Progenitor cell of endocrine pancreas (in vitro differentiated cells): ENCODE results near the gene SPATA3. TPM values are rescaled to one million over a fixed set of nuclear protein-coding genes. Genes with fewer than 3 reads are reported as not detected.

Experiments
- DNase-seq: peaks from one replicate; pipeline ENCODE4 v3.0.0; 2021; ENCODE audit warnings: low spot score; ENCODE audit not compliant: unreplicated experiment
- H3K27ac Mint-ChIP-seq: 2 replicates; pipeline ENCODE4 v1.8.0; 2021; ENCODE audit warnings: mild to moderate bottlenecking, moderate library complexity, mixed read lengths
- H3K27me3 Mint-ChIP-seq: 2 replicates; pipeline ENCODE4 v1.8.0; 2021; ENCODE audit warnings: mixed read lengths
- H3K36me3 Mint-ChIP-seq: 2 replicates; pipeline ENCODE4 v1.8.0; 2022; ENCODE audit warnings: mixed read lengths; ENCODE audit not compliant: insufficient read depth
- H3K4me1 Mint-ChIP-seq: 2 replicates; pipeline ENCODE4 v1.8.0; 2021; ENCODE audit warnings: low read depth, mixed read lengths
- H3K4me3 Mint-ChIP-seq: 2 replicates; pipeline ENCODE4 v1.8.0; 2021; ENCODE audit warnings: low read depth, mild to moderate bottlenecking, moderate library complexity, mixed read lengths
- H3K9me3 Mint-ChIP-seq: 2 replicates; pipeline ENCODE4 v1.8.0; 2021; ENCODE audit warnings: low read depth, mixed read lengths
- total RNA-seq: library from RNA; stranded (reverse); gene quantifications from 2 replicates; pipeline ENCODE4 v1.2.1, GENCODE V29; 2021
- TF ChIP-seq, protein P1 (sequence below): fragments of 200-600 bp; sonication (generic); IDR thresholded peaks from one replicate; pipeline ENCODE4 v1.5.0; 2021; ENCODE audit warnings: antibody characterized with exemption, mild to moderate bottlenecking; ENCODE audit not compliant: unreplicated experiment

The SPATA3 gene
- total RNA-seq, 1 donor from 2014 or later: not detected

DNA sequence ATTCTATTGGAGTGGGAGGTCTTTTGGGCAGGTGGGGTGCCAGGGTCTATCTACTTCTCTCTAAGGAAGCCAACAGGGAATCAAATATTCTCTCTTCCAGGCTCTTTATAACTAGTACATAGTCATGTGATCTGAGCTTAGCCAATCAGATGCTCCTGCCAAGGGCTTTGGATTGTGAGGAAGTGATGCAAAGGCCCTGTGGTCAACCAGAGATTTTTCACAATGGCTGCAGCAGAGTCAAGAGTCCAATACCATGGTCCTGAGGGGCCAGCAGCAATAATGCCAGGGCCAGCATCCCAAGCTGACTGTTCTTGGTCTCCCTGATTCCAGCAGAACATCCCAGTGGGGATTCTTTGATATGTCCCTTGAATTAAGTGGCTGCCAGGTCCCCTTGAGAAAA lies 33.0 kb downstream of the SPATA3 start:
- peaks cover 5% of the 10 kb centered on the region for H3K27me3 Mint-ChIP-seq
- no peak overlapping the region for H3K27ac Mint-ChIP-seq
- no peak for DNase-seq

DNA sequence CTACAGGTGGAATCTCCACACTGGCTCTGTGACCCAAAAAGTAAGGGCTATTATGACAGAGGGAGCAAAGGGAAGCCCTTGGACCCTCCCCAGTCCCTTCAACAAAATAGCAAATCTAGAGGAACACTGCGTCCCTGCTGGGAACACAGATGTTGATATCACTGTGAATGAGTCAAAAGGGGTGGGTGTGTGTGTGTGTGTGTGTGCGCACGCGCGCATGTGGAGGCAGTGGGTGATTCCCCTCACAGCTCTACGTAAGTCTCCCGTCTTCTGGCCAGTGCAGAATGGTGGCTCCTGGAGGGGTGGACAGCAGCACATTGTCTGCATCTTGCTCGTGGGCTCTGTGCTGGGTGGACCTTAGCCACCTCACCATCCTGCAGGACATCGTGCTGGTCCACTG lies 33.6 kb downstream of the SPATA3 start:
- TF ChIP-seq, protein P1, sequence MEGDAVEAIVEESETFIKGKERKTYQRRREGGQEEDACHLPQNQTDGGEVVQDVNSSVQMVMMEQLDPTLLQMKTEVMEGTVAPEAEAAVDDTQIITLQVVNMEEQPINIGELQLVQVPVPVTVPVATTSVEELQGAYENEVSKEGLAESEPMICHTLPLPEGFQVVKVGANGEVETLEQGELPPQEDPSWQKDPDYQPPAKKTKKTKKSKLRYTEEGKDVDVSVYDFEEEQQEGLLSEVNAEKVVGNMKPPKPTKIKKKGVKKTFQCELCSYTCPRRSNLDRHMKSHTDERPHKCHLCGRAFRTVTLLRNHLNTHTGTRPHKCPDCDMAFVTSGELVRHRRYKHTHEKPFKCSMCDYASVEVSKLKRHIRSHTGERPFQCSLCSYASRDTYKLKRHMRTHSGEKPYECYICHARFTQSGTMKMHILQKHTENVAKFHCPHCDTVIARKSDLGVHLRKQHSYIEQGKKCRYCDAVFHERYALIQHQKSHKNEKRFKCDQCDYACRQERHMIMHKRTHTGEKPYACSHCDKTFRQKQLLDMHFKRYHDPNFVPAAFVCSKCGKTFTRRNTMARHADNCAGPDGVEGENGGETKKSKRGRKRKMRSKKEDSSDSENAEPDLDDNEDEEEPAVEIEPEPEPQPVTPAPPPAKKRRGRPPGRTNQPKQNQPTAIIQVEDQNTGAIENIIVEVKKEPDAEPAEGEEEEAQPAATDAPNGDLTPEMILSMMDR: no peak
- Mint-ChIP-seq H3K4me1 (peaks cover 16% of the 10 kb centered on the region), H3K4me3 (no peak overlapping the region), H3K27ac (no peak overlapping the region), H3K9me3 (no peaks in the 10 kb centered on the region), H3K27me3 (peaks cover 5% of the 10 kb centered on the region), H3K36me3 (no peaks in the 10 kb centered on the region)
- DNase-seq: no peak

More for the DNA sequence above, 33.0 kb downstream of the SPATA3 start:
- Mint-ChIP-seq H3K4me3 (no peak overlapping the region), H3K9me3 (no peaks in the 10 kb centered on the region), H3K36me3 (no peaks in the 10 kb centered on the region), H3K4me1 (peaks cover 10% of the 10 kb centered on the region)
- TF ChIP-seq, protein P1: no peak

DNA sequence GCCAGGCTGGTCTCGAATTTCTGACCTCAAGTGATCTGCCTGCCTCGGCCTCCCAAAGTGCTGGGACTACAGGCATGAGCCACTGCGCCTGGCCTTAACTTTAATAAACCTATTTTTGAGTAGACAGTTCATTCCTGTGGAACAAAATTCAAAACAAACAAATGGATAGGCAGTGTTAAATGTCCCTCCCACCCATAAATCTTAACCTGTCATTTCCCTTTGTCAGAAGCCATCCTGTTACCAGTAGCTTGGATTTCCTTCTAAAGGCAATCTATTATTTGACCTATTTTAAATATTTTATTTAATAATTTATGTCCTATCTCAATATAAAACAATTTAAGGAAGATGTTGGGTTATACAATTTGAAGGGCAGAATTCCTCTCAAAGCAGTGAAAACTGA lies 34.8 kb downstream of the SPATA3 start:
- Mint-ChIP-seq H3K4me1 (peaks cover 18% of the 10 kb centered on the region), H3K4me3 (no peak overlapping the region), H3K27me3 (peaks cover 8% of the 10 kb centered on the region), H3K9me3 (no peaks in the 10 kb centered on the region), H3K27ac (no peak overlapping the region), H3K36me3 (no peaks in the 10 kb centered on the region)
- DNase-seq: no peak
- TF ChIP-seq, protein P1: no peak

DNA sequence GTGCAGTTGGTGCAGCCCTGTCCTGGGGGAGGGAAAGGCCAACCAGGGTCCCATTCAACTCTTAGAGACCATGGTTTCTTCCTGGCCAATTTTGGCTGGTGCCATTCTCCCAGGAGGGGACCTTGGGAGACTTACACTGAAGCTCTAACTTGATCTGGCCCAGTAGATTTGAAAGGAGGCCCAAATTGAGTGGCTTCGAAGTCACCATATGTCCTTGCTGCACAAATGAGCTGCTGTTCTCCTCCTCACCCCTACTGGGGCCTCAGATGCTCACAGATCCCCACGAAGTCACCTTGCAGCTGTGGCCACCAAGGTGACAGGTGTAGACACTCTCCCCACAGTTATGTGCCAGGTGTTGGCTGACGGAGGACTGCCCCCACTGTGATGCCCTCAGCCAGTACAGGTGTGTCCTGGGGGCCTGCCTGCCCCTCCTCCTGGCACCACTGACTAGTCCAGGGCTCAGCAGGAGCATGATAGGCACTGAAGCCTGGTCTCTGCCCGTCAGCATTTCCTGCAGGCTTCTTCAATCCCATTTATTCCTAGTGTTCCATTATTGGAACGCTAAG lies 36.7 kb downstream of the SPATA3 start:
- TF ChIP-seq, protein P1: no peak
- Mint-ChIP-seq H3K36me3 (no peaks in the 10 kb centered on the region), H3K4me3 (no peak overlapping the region), H3K27me3 (peaks cover 22% of the 10 kb centered on the region), H3K9me3 (no peaks in the 10 kb centered on the region), H3K27ac (no peak overlapping the region), H3K4me1 (peaks cover 18% of the 10 kb centered on the region)
- DNase-seq: no peak

DNA sequence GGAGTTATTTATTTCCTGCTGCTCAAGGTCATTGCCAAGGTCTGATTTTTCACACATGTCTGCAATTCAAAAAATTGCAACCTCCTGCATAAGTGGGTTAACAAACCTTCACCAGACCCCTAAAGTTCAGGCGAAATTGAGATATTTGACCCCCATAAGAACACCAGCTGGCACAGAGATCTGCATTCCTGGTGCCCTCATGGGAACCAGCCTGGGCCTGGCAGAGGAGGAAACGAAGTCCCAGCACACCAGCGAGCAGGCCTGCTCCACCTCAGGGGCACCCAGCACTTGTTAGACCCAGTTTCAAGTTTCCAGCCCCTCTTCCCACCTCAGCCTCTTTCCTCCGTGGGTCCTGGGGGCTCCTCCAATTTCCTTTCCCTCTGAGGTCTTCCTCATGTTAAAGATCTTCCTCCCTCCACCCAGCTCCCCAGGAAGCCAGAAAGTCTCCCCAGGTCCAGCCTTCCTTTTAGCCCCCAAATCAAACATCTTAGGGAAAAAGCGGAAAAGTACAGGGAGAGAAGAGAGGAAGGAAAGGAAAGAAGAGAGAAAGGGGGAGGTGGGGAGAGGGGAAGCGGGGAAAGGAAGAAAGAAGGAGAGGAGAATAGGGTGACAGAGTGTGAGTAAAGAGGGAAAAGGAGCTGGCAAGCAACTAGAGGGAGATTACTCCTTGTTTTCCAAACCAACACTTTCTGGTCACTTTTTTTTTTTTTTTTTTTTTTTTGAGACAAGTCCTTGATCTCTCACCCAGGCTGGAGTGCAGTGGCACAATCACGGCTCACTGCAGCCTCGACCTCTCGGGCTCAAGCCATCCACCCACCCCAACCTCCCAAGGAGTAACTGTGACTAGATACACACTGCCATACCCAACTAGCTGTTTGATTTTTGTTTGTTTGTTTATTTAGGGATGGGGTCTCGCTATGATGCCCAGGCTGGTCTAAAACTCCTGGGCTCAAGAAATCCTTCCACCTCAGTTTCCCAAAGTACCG lies 37.5 kb downstream of the SPATA3 start:
- Mint-ChIP-seq H3K4me3 (no peak overlapping the region), H3K27ac (no peak overlapping the region), H3K27me3 (peaks cover 26% of the 10 kb centered on the region), H3K4me1 (peaks cover 16% of the 10 kb centered on the region), H3K36me3 (no peaks in the 10 kb centered on the region), H3K9me3 (no peaks in the 10 kb centered on the region)
- DNase-seq: no peak
- TF ChIP-seq, protein P1: no peak
